ENCODE data around the gene SSR1.

DNA sequence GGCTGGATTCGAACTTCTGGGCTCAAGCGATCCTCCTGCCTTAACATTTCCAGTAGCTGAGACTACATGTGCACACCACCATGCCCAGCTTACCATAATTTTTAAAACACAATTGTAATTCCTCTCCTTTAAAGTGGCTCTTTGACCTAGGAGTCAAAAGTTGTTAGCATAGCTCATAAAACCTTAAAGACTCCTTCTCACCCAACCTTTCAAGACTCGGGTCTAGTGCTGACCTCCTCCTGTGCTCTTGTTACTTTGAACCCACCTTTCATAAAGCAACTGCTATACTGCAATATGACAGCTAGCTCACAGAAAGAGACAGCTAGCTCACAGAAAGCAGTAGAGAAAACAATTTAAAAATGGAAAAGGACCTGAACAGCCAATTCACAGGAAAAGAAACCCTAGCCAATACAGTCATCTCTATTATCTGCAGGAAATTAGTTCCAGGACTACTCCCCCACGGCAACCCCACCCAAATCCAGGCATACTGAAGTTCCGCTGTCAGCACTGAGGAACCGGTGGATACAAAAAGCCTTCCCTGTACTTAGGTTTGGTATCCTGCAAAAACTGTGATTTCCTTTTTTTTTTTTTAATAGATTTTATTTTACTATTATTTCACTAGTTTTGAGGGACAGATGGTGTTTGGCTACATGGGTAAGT is 20.3 kb downstream of the SSR1 start:
- TF ChIP-seq CREBBP (IDR thresholded peaks at IDR 0.05; ENCODE audit: low read depth, low read length) (no peak), TSC22D4 (tag; IDR thresholded peaks at IDR 0.05) (no peak), FOXM1 (IDR thresholded peaks at IDR 0.05; ENCODE audit: low read depth) (no peak), FOXM1 (CRISPR knock-in tag; IDR thresholded peaks at IDR 0.05; ENCODE audit: low read depth) (no peak), HDAC6 (IDR thresholded peaks at IDR 0.05; ENCODE audit: low read depth, low read length) (no peak), MXI1 (IDR thresholded peaks at IDR 0.05; ENCODE audit: low read depth, low read length) (no peak), CHCHD3 (CRISPR knock-in tag; IDR thresholded peaks at IDR 0.05) (no peak), GTF2F1 (IDR thresholded peaks at IDR 0.05; ENCODE audit: low read depth, low read length) (no peak), KLF13 (tag; IDR thresholded peaks at IDR 0.05; ENCODE audit: borderline replicate concordance, low read depth) (no peak)
- TF ChIP-seq, protein P1, sequence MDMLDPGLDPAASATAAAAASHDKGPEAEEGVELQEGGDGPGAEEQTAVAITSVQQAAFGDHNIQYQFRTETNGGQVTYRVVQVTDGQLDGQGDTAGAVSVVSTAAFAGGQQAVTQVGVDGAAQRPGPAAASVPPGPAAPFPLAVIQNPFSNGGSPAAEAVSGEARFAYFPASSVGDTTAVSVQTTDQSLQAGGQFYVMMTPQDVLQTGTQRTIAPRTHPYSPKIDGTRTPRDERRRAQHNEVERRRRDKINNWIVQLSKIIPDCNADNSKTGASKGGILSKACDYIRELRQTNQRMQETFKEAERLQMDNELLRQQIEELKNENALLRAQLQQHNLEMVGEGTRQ (CRISPR knock-in tag; IDR thresholded peaks at IDR 0.05) = no peak
- TF ChIP-seq, protein P2, sequence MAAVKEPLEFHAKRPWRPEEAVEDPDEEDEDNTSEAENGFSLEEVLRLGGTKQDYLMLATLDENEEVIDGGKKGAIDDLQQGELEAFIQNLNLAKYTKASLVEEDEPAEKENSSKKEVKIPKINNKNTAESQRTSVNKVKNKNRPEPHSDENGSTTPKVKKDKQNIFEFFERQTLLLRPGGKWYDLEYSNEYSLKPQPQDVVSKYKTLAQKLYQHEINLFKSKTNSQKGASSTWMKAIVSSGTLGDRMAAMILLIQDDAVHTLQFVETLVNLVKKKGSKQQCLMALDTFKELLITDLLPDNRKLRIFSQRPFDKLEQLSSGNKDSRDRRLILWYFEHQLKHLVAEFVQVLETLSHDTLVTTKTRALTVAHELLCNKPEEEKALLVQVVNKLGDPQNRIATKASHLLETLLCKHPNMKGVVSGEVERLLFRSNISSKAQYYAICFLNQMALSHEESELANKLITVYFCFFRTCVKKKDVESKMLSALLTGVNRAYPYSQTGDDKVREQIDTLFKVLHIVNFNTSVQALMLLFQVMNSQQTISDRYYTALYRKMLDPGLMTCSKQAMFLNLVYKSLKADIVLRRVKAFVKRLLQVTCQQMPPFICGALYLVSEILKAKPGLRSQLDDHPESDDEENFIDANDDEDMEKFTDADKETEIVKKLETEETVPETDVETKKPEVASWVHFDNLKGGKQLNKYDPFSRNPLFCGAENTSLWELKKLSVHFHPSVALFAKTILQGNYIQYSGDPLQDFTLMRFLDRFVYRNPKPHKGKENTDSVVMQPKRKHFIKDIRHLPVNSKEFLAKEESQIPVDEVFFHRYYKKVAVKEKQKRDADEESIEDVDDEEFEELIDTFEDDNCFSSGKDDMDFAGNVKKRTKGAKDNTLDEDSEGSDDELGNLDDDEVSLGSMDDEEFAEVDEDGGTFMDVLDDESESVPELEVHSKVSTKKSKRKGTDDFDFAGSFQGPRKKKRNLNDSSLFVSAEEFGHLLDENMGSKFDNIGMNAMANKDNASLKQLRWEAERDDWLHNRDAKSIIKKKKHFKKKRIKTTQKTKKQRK (IDR thresholded peaks at IDR 0.05; ENCODE audit: borderline replicate concordance, low read depth, low read length) = no peak
- TF ChIP-seq, protein P3, sequence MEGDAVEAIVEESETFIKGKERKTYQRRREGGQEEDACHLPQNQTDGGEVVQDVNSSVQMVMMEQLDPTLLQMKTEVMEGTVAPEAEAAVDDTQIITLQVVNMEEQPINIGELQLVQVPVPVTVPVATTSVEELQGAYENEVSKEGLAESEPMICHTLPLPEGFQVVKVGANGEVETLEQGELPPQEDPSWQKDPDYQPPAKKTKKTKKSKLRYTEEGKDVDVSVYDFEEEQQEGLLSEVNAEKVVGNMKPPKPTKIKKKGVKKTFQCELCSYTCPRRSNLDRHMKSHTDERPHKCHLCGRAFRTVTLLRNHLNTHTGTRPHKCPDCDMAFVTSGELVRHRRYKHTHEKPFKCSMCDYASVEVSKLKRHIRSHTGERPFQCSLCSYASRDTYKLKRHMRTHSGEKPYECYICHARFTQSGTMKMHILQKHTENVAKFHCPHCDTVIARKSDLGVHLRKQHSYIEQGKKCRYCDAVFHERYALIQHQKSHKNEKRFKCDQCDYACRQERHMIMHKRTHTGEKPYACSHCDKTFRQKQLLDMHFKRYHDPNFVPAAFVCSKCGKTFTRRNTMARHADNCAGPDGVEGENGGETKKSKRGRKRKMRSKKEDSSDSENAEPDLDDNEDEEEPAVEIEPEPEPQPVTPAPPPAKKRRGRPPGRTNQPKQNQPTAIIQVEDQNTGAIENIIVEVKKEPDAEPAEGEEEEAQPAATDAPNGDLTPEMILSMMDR (IDR thresholded peaks at IDR 0.05 in 2 of 3, conservative IDR thresholded peaks at IDR 0.05 in 1 of 3; ENCODE audit: insufficient read depth in 2 of 3, low read depth in 1 of 3, low read length in 3 of 3) = no peak
- TF ChIP-seq, protein P4, sequence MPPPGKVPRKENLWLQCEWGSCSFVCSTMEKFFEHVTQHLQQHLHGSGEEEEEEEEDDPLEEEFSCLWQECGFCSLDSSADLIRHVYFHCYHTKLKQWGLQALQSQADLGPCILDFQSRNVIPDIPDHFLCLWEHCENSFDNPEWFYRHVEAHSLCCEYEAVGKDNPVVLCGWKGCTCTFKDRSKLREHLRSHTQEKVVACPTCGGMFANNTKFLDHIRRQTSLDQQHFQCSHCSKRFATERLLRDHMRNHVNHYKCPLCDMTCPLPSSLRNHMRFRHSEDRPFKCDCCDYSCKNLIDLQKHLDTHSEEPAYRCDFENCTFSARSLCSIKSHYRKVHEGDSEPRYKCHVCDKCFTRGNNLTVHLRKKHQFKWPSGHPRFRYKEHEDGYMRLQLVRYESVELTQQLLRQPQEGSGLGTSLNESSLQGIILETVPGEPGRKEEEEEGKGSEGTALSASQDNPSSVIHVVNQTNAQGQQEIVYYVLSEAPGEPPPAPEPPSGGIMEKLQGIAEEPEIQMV (tag; conservative IDR thresholded peaks at IDR 0.05; ENCODE audit: low read depth) = no peak
- TF ChIP-seq, protein P5, sequence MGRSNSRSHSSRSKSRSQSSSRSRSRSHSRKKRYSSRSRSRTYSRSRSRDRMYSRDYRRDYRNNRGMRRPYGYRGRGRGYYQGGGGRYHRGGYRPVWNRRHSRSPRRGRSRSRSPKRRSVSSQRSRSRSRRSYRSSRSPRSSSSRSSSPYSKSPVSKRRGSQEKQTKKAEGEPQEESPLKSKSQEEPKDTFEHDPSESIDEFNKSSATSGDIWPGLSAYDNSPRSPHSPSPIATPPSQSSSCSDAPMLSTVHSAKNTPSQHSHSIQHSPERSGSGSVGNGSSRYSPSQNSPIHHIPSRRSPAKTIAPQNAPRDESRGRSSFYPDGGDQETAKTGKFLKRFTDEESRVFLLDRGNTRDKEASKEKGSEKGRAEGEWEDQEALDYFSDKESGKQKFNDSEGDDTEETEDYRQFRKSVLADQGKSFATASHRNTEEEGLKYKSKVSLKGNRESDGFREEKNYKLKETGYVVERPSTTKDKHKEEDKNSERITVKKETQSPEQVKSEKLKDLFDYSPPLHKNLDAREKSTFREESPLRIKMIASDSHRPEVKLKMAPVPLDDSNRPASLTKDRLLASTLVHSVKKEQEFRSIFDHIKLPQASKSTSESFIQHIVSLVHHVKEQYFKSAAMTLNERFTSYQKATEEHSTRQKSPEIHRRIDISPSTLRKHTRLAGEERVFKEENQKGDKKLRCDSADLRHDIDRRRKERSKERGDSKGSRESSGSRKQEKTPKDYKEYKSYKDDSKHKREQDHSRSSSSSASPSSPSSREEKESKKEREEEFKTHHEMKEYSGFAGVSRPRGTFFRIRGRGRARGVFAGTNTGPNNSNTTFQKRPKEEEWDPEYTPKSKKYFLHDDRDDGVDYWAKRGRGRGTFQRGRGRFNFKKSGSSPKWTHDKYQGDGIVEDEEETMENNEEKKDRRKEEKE (IDR thresholded peaks at IDR 0.05; ENCODE audit: borderline replicate concordance in 1 of 2, control insufficient read depth in 1 of 2, low read depth in 2 of 2, low read length in 1 of 2) = no peak
